Measurements from ENCODE around the gene SEMA3B. TPM values are rescaled to one million over a fixed set of nuclear protein-coding genes. Genes with fewer than 3 reads are reported as not detected.

The SEMA3B gene
- total and polyA plus RNA-seq, 2 of the 4 experiments (the other 2 are of a cell fraction): 4.3 to 29.3 TPM

DNA sequence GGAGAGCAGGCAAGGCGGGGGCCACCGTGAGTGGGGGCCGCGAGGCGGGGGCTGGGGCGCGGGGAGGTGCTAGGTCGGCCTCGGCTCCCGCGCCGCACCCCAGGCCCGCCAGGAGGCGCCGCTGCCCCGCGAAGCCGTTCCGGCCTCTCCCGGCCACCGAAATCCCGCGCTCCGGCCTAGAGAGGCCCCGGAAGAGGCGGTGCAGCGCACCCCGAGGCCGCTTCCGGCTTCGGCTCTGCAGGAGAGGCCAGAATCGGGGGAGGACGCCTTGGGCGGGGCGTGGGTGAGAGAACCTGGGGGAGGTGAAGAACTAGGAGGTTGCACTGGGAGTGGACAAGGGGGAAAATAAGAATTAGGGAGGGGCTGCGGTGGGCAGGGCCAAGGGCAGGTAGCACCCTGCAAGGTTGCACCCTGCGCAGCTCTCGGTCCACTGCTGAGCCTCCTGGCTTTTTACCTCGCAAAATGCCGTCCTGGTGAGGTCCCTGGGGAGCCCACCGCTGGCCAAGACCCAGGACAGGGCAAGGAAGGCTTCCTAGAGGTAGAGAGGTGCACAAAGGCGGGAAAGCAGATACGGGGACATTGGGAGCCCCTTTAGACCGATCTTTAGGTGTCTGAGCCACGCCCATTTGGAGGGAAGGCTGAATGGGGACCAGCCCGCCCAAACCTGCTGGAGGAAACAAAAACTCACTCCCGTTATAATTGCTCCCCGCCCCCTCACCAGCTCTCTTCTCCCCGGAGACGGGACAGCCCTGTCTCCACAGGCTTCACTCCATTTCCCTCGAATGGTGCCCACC, 41.4 kb upstream of the SEMA3B start:
- Histone ChIP-seq H4K5ac (ENCODE audit: low read depth, low read length) (peak overlapping the region; percentile 97), H3K27ac (ENCODE audit: insufficient read depth, low read length) (peak overlapping the region; percentile 81), H3K9ac (ENCODE audit: low read depth, low read length) (peak overlapping the region; percentile 82), H3K18ac (ENCODE audit: low read depth, low read length) (peak overlapping the region; percentile 68), H3K56ac (ENCODE audit: extremely low read depth, insufficient read depth, low read length) (peak overlapping the region; percentile 37; the same call in 1 of the 2 replicates), H2AFZ (replicated peaks; ENCODE audit: low read length, poor library complexity) (peak overlapping the region; percentile 97), H3K14ac (replicated peaks; ENCODE audit: low read depth, low read length) (peak overlapping the region; percentile 90), H3K4me2 (ENCODE audit: low read depth, low read length) (peak overlapping the region; percentile 99), H3K4me1 (ENCODE audit: control insufficient read depth, insufficient read depth, low read length) (peaks cover 7% of the 10 kb centered on the region), H4K8ac (ENCODE audit: low read depth in 2 of 2, low read length in 2 of 2) (peak overlapping the region; percentile 98 to 99), H3K4ac (ENCODE audit: low read depth, low read length) (peak overlapping the region; percentile 93), H2AK9ac (replicated peaks; ENCODE audit: low read depth, low read length, poor library complexity) (peak overlapping the region; percentile 99), H3K27me3 (ENCODE audit: control insufficient read depth, insufficient read depth, low read length) (peaks cover 3% of the 10 kb centered on the region; the same call in 1 of the 2 replicates), H4K20me1 (ENCODE audit: insufficient read depth, low read length) (no peaks in the 10 kb centered on the region), H4K91ac (ENCODE audit: insufficient read depth, low read depth, low read length) (peak overlapping the region; percentile 92), H3K79me1 (ENCODE audit: low read depth in 1 of 2, low read length in 2 of 2) (peaks cover 0 to 10% of the 10 kb centered on the region in 2 experiments; a peak in 2 of 4 replicates), H2BK120ac (ENCODE audit: low read depth, low read length) (peak overlapping the region; percentile 72; the same call in 1 of the 2 replicates), H3K4me3 (ENCODE audit: insufficient read depth, low read depth, low read length) (peak overlapping the region; percentile 82), H2BK20ac (ENCODE audit: low read depth, low read length) (no peak overlapping the region), H3K9me3 (ENCODE audit: control insufficient read depth, insufficient read depth, low read length) (no peaks in the 10 kb centered on the region), H2BK5ac (ENCODE audit: low read depth, low read length, poor library complexity, severe bottlenecking) (peak overlapping the region; percentile 70), H3K23ac (ENCODE audit: low read depth, low read length) (peak overlapping the region; percentile 11; the same call in 1 of the 2 replicates), H2AK5ac (ENCODE audit: low read depth, low read length) (peak overlapping the region; percentile 97), H3K9me1 (ENCODE audit: insufficient read depth, low read length) (peaks cover 9% of the 10 kb centered on the region; the same call in 1 of the 2 replicates), H3K36me3 (ENCODE audit: control insufficient read depth, insufficient read depth, low read length) (no peaks in the 10 kb centered on the region), H2BK15ac (ENCODE audit: low read depth, low read length) (no peak overlapping the region)
- ChIA-PET POLR2A (ENCODE audit: unreplicated experiment) (no interaction called here), CTCF (interaction anchor here (0.5 to 2.7 kb wide), 10 partner anchors 8 to 120 kb away, joined by 3 to 22 read pairs (median 4); no protein-coding TSS in a partner anchor)
- in situ Hi-C loops (cut with MboI; ENCODE audit: low sequenced_read_pairs): loop anchor here (5.0 kb wide), 2 partner anchors 35 to 45 kb away; partner anchors contain the start of gene GNAT1
- DNase-seq: peak; percentile 80
- dilution Hi-C loops (cut with HindIII; ENCODE audit: low sequenced_read_pairs, unreplicated experiment): no loop called here
- WGBS, 2 experiments (ENCODE audit: extremely low coverage in 2 of 2, insufficient read length in 1 of 2): 0% methylated on average over 42 of the region's 51 CpGs; no CpG with 5 or more reads in 1 of the 2 experiments
- intact Hi-C loops (cut with micrococcal nuclease): loop anchor here (1.0 to 5.0 kb wide), 5 partner anchors 19 to 315 kb away; no protein-coding TSS in a partner anchor
- ATAC-seq (ENCODE audit: low read depth): peak; percentile 90
- no TSS peak for BruUV-seq (replicated peaks)
- TF ChIP-seq USF2 (IDR thresholded peaks at IDR 0.05; ENCODE audit: low read depth, low read length) (no peak), MXI1 (IDR thresholded peaks at IDR 0.05; ENCODE audit: borderline replicate concordance, low read depth, low read length) (no peak), NFE2L2 (IDR thresholded peaks at IDR 0.05; ENCODE audit: low read depth, low read length) (no peak), MAFK (IDR thresholded peaks at IDR 0.05; ENCODE audit: low read depth, low read length) (no peak), MAZ (IDR thresholded peaks at IDR 0.05; ENCODE audit: borderline replicate concordance, low read depth, low read length) (0 out of 2 replicates have a peak, but pooled peaks have one; percentile 71), RFX5 (IDR thresholded peaks at IDR 0.05; ENCODE audit: low read depth, low read length) (no peak), SMC3 (IDR thresholded peaks at IDR 0.05; ENCODE audit: low read depth, low read length) (peak; percentile 94), RCOR1 (IDR thresholded peaks at IDR 0.05; ENCODE audit: insufficient replicate concordance, low read length) (no peak), CTCF (conservative IDR thresholded peaks at IDR 0.05; ENCODE audit: low read depth, low read length) (peak; percentile 91), CHD1 (IDR thresholded peaks at IDR 0.05; ENCODE audit: low read depth, low read length) (no peak), BHLHE40 (IDR thresholded peaks at IDR 0.05; ENCODE audit: low read depth, low read length) (no peak), POLR2A (IDR thresholded peaks at IDR 0.05; ENCODE audit: low read depth, low read length) (peak; percentile 47; the same call in 1 of the 2 replicates)
- TF ChIP-seq, protein P1, sequence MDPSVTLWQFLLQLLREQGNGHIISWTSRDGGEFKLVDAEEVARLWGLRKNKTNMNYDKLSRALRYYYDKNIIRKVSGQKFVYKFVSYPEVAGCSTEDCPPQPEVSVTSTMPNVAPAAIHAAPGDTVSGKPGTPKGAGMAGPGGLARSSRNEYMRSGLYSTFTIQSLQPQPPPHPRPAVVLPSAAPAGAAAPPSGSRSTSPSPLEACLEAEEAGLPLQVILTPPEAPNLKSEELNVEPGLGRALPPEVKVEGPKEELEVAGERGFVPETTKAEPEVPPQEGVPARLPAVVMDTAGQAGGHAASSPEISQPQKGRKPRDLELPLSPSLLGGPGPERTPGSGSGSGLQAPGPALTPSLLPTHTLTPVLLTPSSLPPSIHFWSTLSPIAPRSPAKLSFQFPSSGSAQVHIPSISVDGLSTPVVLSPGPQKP (IDR thresholded peaks at IDR 0.05; ENCODE audit: borderline replicate concordance, low read depth, low read length): no peak
